DND-41 (cell line): ENCODE measurements around the gene HSPA8.
A peak's percentile ranks its signal among the peaks of the same experiment; 100 is the strongest.

Source experiments
- ATAC-seq: fragments of 200-7000 bp; cut with Tn5 transposase; 3 replicates; pipeline ENCODE4 v1.9.1; 2021; ENCODE audit warnings: low read depth; ENCODE audit not compliant: insufficient read depth
- DNase-seq: peaks from one replicate; pipeline ENCODE4 v3.0.0-alpha.2; 2020
- H2AFZ ChIP-seq: 2 replicates; pipeline ENCODE4 v1.6.0; 2012; ENCODE audit warnings: low read depth, low read length
- H3K27ac ChIP-seq: 2 replicates; pipeline ENCODE4 v1.5.1; 2012; ENCODE audit warnings: low read length, inconsistent platforms
- H3K27me3 ChIP-seq: fragments of 200-600 bp; sonication (generic); 2 replicates; pipeline ENCODE4 v1.6.0; 2012; ENCODE audit warnings: low read length, mild to moderate bottlenecking, inconsistent platforms; ENCODE audit not compliant: insufficient read depth, poor library complexity
- H3K36me3 ChIP-seq: 2 replicates; pipeline ENCODE4 v1.5.1; 2012; ENCODE audit warnings: low read length, inconsistent platforms; ENCODE audit not compliant: insufficient read depth
- H3K4me1 ChIP-seq: 2 replicates; pipeline ENCODE4 v1.5.1; 2012; ENCODE audit warnings: mild to moderate bottlenecking, low read length; ENCODE audit not compliant: insufficient read depth
- H3K4me2 ChIP-seq: 2 replicates; pipeline ENCODE4 v1.6.0; 2012; ENCODE audit warnings: mild to moderate bottlenecking, moderate library complexity, low read length, inconsistent platforms; ENCODE audit not compliant: insufficient read depth
- H3K4me3 ChIP-seq, 2 experiments: fragments of 200-600 bp in 1 of 2; shearing (Covaris generic) in 1 of 2; 2 replicates each; pipeline ENCODE4 v1.5.1; 2012 to 2016; ENCODE audit warnings: inconsistent platforms in 2 of 2, low read length in 2 of 2, mild to moderate bottlenecking in 2 of 2, low read depth in 1 of 2, moderate library complexity in 1 of 2
- H3K79me2 ChIP-seq: 2 replicates; pipeline ENCODE4 v1.6.0; 2012; ENCODE audit warnings: low read length, inconsistent platforms; ENCODE audit not compliant: insufficient read depth
- H3K9ac ChIP-seq: 2 replicates; pipeline ENCODE4 v1.6.0; 2012; ENCODE audit warnings: low read depth, mild to moderate bottlenecking, inconsistent platforms, low read length, moderate library complexity
- H3K9me3 ChIP-seq: 2 replicates; pipeline ENCODE4 v1.5.1; 2012; ENCODE audit warnings: low read length, moderate library complexity, mild to moderate bottlenecking, inconsistent platforms; ENCODE audit not compliant: insufficient read depth, severe bottlenecking
- H4K20me1 ChIP-seq: 2 replicates; pipeline ENCODE4 v1.6.0; 2012; ENCODE audit warnings: low read length; ENCODE audit not compliant: insufficient read depth
- EZH2 ChIP-seq: IDR thresholded peaks from 3 replicates; pipeline ENCODE4 v1.6.1; 2012; ENCODE audit warnings: borderline replicate concordance, low read depth, mild to moderate bottlenecking, moderate library complexity, low read length, inconsistent platforms; ENCODE audit not compliant: severe bottlenecking
- TF ChIP-seq, protein P1 (sequence below): IDR thresholded peaks from 2 replicates; pipeline ENCODE4 v1.5.1; 2012; ENCODE audit warnings: borderline replicate concordance, low read length, moderate library complexity, mild to moderate bottlenecking; ENCODE audit not compliant: poor library complexity, severe bottlenecking; ENCODE audit errors: extremely low read depth

HSPA8 gene

GRCh38 chr11:123054301-123055065 lies 7.5 kb downstream of the HSPA8 start:
- Histone ChIP-seq H3K9me3 (no peaks in the 10 kb centered on the region), H3K4me3 (no peak overlapping the region), H3K79me2 (peaks cover 33% of the 10 kb centered on the region), H4K20me1 (peaks cover 43% of the 10 kb centered on the region), H2AFZ (no peak overlapping the region), H3K4me1 (peaks cover 27% of the 10 kb centered on the region), H3K27ac (no peak overlapping the region), H3K27me3 (no peaks in the 10 kb centered on the region), H3K4me2 (no peak overlapping the region), H3K36me3 (peaks cover 59% of the 10 kb centered on the region), H3K9ac (no peak overlapping the region)
- peak; percentile 82 for ATAC-seq
- peak; percentile 49 for DNase-seq
- TF ChIP-seq, protein P1, sequence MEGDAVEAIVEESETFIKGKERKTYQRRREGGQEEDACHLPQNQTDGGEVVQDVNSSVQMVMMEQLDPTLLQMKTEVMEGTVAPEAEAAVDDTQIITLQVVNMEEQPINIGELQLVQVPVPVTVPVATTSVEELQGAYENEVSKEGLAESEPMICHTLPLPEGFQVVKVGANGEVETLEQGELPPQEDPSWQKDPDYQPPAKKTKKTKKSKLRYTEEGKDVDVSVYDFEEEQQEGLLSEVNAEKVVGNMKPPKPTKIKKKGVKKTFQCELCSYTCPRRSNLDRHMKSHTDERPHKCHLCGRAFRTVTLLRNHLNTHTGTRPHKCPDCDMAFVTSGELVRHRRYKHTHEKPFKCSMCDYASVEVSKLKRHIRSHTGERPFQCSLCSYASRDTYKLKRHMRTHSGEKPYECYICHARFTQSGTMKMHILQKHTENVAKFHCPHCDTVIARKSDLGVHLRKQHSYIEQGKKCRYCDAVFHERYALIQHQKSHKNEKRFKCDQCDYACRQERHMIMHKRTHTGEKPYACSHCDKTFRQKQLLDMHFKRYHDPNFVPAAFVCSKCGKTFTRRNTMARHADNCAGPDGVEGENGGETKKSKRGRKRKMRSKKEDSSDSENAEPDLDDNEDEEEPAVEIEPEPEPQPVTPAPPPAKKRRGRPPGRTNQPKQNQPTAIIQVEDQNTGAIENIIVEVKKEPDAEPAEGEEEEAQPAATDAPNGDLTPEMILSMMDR, result peak; percentile 83
- no peak for TF ChIP-seq EZH2

DNA sequence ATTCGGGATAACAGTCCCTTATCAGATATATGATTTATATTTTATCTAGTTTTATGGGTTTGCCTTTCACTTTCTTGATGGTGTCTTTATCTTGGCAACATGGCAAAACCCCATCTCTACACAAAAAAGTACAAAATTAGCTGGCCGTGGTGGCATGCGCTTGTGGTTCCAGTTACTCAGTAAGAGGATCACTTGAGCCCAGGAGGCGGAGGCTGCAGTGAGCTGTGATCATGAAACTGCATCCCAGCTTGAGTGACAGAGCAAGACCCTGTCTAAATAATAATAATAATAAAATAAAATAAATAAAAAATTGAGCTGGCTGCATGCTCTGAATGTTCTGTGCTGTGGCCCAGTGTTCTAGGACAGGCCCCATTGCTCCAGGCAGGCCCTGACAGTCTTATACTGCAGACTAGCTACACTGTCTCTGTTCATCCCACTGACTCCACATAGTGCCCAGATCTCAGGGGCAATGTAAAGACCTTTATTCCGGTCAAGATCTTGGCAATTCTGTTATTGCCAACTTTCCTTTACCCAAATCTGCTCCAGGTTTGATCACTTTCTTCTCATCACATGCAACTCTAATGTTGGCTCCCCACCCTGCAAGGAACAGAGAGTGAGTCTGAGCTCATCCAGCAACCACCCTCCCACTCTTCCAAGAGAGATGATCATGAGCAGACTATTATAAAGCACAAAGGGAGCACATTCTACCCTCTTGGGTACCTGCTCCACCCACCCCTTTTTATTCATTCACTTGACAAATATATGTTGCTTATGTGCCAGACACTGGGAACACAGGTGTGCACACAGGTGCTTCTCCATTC lies 8.8 kb downstream of the HSPA8 start:
- H3K27me3 ChIP-seq, result no peaks in the 10 kb centered on the region
- no peak overlapping the region for H3K4me3 ChIP-seq
- no peak overlapping the region for H3K4me2 ChIP-seq
- H3K4me1 ChIP-seq, result peaks cover 13% of the 10 kb centered on the region
- no peak overlapping the region for H3K27ac ChIP-seq
- H3K79me2 ChIP-seq, result peaks cover 20% of the 10 kb centered on the region
- no peaks in the 10 kb centered on the region for H3K9me3 ChIP-seq
- no peak for DNase-seq
- H3K36me3 ChIP-seq, result peaks cover 45% of the 10 kb centered on the region
- no peak overlapping the region for H2AFZ ChIP-seq
- peaks cover 29% of the 10 kb centered on the region for H4K20me1 ChIP-seq
- ATAC-seq, result 0 out of 3 replicates have a peak, but pooled peaks have one; percentile 8
- no peak for TF ChIP-seq EZH2
- TF ChIP-seq, protein P1, result no peak
- H3K9ac ChIP-seq, result no peak overlapping the region

DNA sequence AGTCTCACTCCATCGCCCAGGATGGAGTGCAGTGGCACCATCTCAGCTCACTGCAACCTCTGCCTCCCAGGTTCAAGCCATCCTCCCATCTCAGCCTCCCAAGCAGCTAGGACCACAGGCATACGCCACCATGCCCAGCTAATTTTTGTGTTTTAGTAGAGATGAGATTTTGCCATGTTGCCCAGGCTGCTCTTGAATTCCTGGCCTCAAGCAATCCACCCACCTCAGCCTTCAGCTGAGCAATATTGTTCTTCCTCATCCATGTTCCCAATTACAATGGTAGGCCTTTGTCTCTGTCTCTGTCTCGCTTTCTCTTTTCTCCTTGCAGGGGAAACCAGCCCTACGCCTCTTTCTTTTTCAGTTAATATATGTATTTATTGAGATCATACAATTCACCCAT lies 10.3 kb downstream of the HSPA8 start:
- no peaks in the 10 kb centered on the region for H3K9me3 ChIP-seq
- H3K4me3 ChIP-seq, result no peak overlapping the region
- H4K20me1 ChIP-seq, result peaks cover 16% of the 10 kb centered on the region
- H3K9ac ChIP-seq, result no peak overlapping the region
- H3K36me3 ChIP-seq, result peaks cover 31% of the 10 kb centered on the region
- H3K27ac ChIP-seq, result no peak overlapping the region
- H3K4me2 ChIP-seq, result no peak overlapping the region
- H2AFZ ChIP-seq, result no peak overlapping the region
- ATAC-seq (no peak), DNase-seq (no peak)
- no peak for TF ChIP-seq EZH2
- TF ChIP-seq, protein P1, result no peak
- H3K4me1 ChIP-seq, result 0 out of 2 replicates have a peak, but pooled peaks cover under 1% of the 10 kb centered on the region
- H3K27me3 ChIP-seq, result no peaks in the 10 kb centered on the region
- H3K79me2 ChIP-seq, result peaks cover 6% of the 10 kb centered on the region
